ENCODE results near the gene ABCC3.

The ABCC3 gene

DNA sequence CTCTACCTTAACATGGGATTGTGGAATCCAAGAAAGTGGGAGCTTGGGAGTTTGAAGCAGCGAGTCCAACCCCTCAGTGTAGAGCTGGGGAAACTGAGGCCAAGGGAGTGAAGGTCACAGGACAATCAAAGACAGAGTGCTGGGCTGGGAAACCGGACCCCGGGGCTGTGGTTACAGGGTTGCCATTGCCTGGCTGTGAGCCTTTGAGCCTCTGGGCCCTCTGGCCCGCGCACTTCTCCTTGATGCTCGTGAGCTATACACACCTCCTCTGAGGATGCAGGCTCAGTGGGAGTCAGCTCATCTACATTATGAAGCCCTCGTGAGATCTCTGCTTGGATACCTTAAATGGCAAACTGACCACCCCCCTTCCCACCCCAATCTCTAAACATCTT is 2.1 kb downstream of the ABCC3 start:
- in situ Hi-C loops (cut with MboI; ENCODE audit: low sequenced_read_pairs, unreplicated experiment) = no loop called here
- DNase-seq (ENCODE audit: low spot score) = no peak
- TF ChIP-seq, protein P1, sequence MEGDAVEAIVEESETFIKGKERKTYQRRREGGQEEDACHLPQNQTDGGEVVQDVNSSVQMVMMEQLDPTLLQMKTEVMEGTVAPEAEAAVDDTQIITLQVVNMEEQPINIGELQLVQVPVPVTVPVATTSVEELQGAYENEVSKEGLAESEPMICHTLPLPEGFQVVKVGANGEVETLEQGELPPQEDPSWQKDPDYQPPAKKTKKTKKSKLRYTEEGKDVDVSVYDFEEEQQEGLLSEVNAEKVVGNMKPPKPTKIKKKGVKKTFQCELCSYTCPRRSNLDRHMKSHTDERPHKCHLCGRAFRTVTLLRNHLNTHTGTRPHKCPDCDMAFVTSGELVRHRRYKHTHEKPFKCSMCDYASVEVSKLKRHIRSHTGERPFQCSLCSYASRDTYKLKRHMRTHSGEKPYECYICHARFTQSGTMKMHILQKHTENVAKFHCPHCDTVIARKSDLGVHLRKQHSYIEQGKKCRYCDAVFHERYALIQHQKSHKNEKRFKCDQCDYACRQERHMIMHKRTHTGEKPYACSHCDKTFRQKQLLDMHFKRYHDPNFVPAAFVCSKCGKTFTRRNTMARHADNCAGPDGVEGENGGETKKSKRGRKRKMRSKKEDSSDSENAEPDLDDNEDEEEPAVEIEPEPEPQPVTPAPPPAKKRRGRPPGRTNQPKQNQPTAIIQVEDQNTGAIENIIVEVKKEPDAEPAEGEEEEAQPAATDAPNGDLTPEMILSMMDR (IDR thresholded peaks at IDR 0.05; ENCODE audit: borderline replicate concordance, control extremely low read depth, extremely low read depth, insufficient read depth, missing control alignments) = no peak

DNA sequence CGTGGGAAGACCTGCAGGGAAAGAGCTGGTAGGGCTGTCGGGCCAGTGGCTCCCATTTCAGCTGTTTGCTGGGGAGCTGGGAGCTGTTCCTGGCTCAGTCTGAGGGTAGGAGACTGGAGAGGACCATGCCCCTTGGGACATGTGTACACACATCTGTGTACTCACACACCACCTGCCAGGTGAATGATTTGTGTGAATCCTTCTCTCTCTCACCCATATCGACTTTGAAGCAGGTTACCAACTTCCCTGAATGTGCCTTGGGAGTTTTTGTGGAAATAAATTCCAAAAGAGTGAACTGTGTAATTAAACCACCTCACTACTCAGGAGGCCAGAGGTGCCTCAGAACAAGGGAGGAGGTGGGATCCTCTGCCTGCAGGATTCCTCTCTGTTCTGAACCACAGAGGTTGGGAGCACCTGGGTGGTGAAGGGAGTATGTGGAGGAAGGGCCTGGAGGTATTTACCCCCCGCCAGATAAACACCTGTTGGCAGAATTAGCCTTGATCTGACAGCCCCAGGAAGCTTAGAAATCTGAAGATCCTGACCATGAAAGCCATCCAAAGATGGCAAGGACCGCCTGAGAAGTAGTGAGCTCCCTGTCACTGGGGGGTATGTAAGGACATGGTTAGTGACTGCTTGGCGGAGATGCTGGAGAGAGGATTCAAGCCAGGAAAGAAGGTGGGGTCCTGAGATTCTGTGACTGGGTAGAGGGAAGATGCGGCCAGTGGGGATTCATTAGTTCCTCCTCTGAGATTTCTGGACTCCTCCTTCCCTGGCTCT is 3.3 kb downstream of the ABCC3 start:
- in situ Hi-C loops (cut with MboI; ENCODE audit: low sequenced_read_pairs, unreplicated experiment) = no loop called here
- TF ChIP-seq, protein P1 (IDR thresholded peaks at IDR 0.05; ENCODE audit: borderline replicate concordance, control extremely low read depth, extremely low read depth, insufficient read depth, missing control alignments) = no peak
- no peak for DNase-seq (ENCODE audit: low spot score)

DNA sequence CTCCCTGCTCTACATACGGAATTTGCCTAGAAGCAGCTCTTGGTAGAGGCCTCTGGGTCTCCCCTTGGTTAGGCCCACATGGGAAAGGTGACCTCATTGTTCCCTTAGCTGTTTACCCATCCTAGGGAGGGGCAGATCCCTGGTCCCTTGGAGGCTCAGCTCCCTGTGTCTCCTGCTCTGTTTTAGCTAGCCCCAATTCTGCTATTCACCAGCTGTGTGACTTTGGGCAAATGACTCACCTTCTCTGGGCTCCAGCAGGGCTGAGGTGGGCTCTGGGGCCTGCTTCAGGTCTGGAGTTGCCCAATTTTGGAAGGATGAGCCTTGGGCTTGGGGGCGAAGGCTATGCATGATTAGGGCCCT is 3.9 kb downstream of the ABCC3 start:
- TF ChIP-seq, protein P1 (IDR thresholded peaks at IDR 0.05; ENCODE audit: borderline replicate concordance, control extremely low read depth, extremely low read depth, insufficient read depth, missing control alignments) = no peak
- in situ Hi-C loops (cut with MboI; ENCODE audit: low sequenced_read_pairs, unreplicated experiment) = no loop called here
- no peak for DNase-seq (ENCODE audit: low spot score)

DNA sequence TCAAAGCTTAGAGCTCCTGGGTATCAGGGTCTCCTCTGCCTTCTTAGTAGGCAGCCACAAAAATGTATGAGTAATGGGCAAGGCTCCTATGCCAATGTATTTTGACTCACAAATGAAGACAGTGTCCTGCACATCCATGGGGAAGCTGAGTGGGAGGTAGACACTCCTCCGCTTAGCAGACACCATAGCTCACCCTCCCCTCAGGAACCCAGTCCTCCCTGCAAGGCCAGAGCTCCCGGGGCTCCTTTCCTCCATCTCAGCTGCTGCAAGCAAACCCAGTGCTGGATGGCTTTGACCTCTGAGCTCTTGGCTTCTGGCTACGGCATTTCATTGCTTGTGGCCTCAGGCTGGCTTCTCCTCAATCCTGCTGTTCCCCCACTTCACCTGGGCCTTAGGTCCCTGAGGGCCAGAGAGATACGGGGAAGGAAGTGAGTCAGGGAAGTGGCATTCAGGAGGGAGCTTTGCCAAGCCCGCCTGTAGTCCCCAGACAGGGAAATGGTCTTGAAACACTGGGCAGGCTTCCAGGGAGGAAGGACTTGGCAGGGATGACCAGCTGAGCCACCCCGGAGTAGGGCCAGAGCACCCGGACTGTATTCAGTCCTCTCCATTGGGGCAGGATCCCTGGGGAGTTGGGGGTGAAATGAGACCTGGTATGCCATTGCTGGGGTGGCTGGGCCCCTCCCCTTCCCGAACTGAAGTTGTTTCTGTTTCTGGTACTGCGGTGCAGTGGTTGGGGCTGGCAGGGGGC is 4.5 kb downstream of the ABCC3 start:
- in situ Hi-C loops (cut with MboI; ENCODE audit: low sequenced_read_pairs, unreplicated experiment) = no loop called here
- TF ChIP-seq, protein P1 (IDR thresholded peaks at IDR 0.05; ENCODE audit: borderline replicate concordance, control extremely low read depth, extremely low read depth, insufficient read depth, missing control alignments) = no peak
- no peak for DNase-seq (ENCODE audit: low spot score)

DNA sequence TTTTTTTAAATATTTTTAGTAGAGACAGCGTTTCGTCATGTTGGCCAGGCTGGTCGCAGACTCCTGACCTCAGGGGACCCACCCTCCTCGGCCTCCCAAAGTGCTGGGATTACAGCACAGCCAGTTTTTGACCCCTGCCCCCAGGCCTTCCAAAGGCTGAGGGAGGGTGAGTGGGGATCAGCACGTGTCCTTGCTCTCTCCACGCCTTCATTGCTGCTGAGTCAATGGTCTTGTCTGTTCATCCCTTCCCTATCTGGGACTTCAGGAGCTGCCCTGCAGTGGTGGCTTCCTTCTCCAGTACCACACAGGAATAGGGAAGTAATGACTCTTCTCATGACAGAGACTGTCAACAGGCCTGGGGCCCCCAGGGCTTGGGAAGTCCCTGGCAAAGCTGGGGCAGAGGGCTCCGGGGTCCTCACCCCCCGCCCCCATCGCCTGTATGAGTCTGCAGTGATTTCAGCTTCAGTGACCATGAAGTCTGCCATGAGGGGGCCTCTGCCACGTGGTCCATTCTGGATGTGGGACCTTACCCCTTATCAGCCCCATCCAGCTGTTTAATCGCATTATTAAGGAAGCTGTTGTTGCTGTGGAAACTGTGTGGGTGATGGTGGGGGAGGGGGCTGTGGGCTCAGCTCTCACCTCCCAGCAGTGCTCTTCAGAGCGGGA is 6.1 kb downstream of the ABCC3 start:
- no peak for DNase-seq (ENCODE audit: low spot score)
- in situ Hi-C loops (cut with MboI; ENCODE audit: low sequenced_read_pairs, unreplicated experiment) = no loop called here
- TF ChIP-seq, protein P1 (IDR thresholded peaks at IDR 0.05; ENCODE audit: borderline replicate concordance, control extremely low read depth, extremely low read depth, insufficient read depth, missing control alignments) = no peak

DNA sequence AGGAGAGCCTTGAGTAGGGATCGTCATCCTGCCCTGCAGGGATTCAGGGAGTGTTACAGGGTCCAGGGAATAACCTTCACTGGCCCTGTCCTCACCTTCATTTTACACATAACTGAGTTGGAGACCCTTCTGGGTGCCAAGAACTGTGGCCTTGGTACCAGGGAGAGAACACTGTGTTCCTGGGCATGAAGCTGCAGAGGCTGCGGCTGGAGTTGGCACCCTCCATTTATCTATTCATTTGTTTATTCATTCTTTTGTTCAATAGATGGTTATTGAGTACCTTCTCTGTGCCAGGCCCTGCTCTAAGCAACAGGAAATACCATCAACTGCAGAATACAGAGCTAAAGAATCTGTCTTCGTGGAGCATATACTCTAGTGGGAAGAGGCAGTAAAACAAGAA is 6.7 kb downstream of the ABCC3 start:
- in situ Hi-C loops (cut with MboI; ENCODE audit: low sequenced_read_pairs, unreplicated experiment) = no loop called here
- DNase-seq (ENCODE audit: low spot score) = no peak
- TF ChIP-seq, protein P1 (IDR thresholded peaks at IDR 0.05; ENCODE audit: borderline replicate concordance, control extremely low read depth, extremely low read depth, insufficient read depth, missing control alignments) = no peak
